Activated gamma-delta T cell treated with anti-CD3 and anti-CD28 coated beads, Interleukin-2, amount 50 U/mL, for 16 hours (primary cell): ENCODE results near the gene NCOA7.
"Not testable (repeated sequence)": the region's sequence is repeated elsewhere in the genome, so short reads cannot be mapped to it uniquely, and the experiment has no call there.

Experiments used
- DNase-seq: peaks from one replicate; pipeline ENCODE4 v3.0.0-alpha.2; 2020; ENCODE audit warnings: low read depth

The NCOA7 gene

GRCh38 chr6:125835221-125835744, 44.5 kb downstream of the NCOA7 start:
- no peak for DNase-seq

DNA sequence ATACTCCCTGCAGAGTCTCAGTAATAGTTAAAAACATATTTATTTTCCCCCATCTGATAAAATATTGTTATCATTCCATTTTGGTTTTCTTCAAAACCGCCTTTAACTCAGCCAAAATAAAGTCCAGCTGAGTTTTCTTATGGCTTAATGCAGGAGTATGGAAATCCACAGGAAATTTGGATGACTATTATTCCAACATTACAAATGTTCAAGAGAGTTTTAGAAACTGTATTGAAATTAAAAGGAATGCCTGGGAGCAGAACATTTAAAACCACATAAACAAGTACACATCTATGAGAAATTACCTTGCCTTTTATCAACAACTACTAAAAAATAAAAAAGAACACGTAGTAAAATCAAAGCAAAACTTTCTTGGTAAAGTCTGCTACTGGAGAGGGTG, 45.7 kb downstream of the NCOA7 start:
- no peak for DNase-seq

GRCh38 chr6:125839471-125839870, 48.7 kb downstream of the NCOA7 start:
- DNase-seq: no peak

DNA sequence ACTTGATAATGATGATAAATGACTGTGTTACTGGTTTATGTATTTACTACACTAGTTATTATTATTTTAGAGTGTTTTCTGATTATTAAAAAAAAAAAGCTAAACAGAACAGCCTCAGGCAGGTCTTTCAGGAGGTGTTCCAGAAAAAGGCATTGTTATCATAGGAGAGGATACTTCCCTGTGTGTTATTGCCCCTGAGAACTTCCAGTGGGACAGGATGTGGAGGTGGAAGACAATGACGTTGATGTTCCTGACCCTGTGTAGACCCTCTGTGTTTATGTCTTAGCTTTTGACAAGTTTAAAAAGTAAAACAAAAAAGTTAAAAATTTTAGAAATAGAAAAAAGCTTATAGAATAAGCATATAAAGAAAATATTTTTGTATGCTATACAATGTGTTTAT, 49.1 kb downstream of the NCOA7 start:
- no peak for DNase-seq

DNA sequence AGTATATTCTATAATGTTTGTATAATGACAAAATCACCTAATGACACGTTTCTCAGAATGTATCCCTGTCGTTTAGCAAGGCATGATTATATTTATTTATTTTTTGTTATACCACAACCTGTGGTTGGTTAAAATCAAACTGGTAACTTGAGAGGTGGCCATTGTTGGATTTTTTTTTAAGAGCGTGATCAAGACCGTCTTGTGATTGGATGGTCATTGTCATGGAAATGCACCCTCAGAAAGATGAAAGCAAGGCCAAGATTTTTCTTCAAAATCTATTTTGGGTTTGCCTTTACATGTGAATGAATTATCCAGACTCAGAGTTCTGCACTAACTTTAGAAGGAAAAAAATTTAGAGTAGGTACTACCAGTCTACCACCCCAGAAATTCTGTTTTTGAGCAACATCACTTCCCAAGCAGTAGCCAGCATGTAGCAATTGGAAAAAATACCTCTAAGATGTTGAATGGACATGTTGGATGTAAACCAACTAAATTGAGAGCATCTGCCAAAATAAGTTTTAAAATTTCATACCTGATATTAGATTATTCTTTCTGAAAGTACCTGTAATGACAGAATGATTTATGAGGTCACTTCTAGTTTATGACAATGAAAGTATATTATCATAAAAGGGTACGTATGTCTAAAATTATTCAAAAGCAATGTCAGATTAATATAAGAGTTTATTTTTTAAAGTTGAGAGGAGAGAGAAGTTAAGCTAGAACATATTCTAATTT, 50.8 kb downstream of the NCOA7 start:
- DNase-seq: no peak

DNA sequence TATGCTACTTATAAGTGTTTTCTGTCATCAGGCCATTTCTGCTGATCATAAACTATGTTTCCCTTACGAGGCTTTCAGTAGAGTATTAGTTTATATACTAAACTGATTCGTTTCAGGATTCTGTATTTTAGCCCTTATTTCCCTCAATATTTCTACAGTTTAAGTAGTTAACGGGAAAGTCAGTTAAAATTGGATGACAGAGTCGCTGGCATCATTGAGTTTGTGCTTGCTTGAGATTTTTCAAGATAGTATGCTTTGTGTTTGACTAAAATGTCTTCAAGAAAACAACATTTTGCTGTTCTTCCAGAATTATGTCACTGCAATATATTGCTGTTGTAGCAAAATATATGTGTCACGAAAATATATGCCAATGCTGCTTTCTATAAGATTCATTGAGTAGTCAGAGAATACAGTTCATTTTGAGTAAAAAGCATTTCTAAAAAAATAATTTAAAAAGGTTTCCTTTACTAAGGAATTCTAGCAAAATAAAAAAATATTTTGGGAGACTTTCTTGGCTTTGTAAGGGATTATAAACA, 51.4 kb downstream of the NCOA7 start:
- DNase-seq: no peak

DNA sequence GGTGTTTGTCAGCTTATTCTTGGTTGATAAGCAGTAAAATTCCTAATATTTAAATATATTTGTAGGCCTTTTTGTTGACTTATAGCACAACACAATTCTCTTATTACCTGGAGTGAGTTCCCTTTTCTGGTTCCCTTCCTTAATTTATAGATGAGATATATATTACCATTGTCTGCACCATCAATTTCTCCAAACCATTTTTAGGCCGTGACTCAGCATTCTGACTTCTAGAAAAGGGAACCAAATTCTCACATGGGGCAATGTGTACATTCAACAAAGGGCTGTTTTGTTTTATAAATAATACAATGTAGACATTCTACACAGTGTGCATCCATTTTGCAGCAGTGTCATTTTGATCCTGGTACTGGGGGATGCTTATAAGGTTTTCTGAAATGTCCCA, 52.8 kb downstream of the NCOA7 start:
- no peak for DNase-seq

DNA sequence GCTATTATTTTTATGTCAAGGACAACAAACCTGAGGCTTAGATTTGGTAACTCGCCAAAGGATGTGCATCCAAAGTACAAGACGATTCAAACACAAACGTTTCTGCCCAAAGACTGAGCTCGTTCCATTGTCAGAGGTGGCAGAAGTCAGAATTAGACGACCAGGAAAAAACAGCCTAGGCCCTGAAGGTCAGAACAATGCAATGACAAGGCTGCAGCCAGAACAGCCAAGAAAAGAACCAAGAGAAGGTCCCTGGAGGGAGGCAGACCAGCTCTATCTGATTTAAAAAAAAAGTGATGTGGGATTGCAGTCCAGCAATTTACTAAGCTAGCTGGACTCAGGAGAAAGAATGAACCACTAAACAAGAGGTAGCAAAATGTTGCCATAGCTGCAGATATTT, 54.2 kb downstream of the NCOA7 start:
- no peak for DNase-seq

DNA sequence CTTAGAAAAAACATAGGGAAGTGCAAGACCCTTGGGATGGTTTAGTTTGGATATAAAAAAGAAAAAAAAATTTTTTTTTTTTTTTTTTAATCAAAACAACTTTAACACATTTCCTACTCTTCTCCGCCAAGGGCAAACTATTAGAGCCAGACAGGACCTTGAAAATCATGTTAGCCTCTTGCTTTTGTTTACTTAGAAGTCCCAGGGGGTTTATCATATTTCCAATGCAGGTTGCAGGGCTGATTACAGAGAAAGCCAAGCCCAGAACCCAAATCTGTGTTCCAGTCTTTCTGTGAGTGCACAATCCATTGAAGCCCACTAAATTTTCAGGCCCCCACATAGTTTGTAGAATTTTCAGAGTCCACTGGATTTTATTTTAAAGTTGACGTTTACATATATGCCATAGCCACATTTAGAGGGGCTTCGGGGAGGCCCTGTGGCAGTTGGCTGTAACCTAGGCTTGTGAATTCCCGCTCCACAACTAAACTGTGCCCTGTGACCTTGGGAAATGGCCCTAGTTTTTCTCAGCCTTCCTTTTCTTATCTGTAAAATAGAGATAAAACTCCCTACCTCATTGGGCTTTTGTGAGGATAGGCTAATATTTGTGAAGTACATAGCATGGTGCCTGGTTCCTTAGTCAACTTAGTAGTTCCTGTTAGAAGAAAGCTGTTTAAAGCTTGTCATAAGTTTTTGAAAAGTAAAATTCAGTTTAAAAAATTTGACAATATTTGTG, 55.7 kb downstream of the NCOA7 start:
- no peak for DNase-seq

DNA sequence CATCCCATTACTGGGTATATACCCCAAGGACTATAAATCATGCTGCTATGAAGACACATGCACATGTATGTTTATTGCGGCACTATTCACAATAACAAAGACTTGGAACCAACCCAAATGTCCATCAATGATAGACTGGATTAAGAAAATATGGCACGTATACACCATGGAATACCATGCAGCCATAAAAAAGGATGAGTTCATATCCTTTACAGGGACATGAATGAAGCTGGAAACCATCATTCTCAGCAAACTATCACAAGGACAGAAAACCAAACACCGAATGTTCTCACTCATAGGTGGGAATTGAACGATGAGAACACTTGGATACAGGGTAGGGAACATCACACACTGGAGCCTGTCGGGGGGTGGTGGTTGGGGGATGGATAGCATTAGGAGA, 57.5 kb downstream of the NCOA7 start:
- not testable (repeated sequence) for DNase-seq

DNA sequence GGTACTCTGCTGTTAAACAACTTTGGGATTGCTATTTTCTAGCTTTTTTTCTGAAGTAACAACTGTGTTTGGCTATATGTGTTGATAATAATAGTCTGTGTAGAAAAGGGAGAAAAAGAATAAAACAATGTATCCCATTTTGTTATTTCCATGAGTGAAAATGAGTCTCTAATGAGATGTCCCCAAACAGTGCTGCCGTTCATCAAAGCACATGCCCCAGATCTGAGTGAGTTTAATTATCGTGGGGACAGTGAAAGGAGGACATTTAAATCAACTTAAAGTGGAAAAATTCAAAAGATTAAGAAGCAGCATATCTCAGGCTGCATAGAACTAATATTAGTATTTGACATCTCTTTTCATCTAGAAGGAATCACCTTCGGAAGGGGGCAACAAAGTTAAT, 59.6 kb downstream of the NCOA7 start:
- no peak for DNase-seq

- no peak for DNase-seq
These were observed 61.8 kb downstream of the NCOA7 start for GRCh38 chr6:125852587-125852986.

GRCh38 chr6:125853168-125853567, 62.4 kb downstream of the NCOA7 start:
- no peak for DNase-seq

DNA sequence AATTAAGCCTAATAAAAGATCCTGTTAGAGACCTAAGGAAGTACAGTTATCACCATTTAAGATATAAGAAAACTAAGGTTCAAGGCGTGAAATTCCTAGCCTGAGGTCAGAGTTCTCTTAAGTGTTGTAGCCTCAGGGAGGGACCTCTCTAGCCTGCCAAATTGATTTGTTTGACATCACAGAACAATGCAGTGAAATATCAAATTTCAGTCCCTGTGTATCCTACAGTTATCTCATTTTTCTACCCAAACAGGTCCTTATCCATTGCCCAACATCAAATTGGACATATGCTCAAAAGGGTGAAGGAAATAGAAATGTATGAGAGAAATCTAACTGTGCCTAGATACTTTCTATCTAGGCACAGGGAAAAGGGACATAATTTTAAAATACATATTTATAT, 63.0 kb downstream of the NCOA7 start:
- DNase-seq: no peak

GRCh38 chr6:125854355-125854754, 63.6 kb downstream of the NCOA7 start:
- no peak for DNase-seq

DNA sequence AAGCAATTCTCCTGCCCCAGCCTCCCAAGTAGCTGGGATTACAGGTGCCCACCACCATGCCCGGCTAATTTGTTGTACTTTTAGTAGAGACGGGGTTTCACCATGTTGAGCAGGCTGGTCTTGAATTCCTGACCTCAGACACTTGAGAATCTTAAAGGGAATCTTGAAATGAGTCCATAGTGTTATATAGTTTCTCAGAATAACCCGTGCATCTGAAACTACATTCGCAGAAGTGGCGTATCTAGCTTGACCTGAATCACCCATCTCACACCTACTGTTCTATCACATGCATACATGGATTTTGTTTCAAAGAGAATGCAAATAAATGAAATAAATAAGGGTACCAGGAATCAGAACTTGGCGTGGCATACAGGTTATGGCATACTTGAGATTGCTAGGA, 65.0 kb downstream of the NCOA7 start:
- DNase-seq: no peak

DNA sequence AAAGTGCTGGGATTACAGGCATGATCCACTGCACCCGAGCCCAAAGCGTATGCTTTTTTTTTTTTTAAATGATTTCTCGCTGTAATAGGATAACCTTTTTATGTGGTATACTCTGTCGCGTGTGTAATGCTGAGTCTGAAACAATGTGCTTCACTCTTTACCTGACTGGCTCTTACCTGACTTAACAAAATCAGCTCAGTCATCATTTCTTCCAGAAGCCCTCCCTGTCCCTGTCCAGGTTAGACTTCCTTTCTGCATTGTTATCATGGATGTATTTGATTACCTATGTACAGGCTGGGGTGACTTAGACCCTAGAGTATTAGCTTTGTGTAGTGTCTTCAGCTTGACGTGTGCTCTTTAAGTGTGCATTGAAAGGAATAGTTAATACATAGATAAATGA, 67.1 kb downstream of the NCOA7 start:
- DNase-seq: no peak

DNA sequence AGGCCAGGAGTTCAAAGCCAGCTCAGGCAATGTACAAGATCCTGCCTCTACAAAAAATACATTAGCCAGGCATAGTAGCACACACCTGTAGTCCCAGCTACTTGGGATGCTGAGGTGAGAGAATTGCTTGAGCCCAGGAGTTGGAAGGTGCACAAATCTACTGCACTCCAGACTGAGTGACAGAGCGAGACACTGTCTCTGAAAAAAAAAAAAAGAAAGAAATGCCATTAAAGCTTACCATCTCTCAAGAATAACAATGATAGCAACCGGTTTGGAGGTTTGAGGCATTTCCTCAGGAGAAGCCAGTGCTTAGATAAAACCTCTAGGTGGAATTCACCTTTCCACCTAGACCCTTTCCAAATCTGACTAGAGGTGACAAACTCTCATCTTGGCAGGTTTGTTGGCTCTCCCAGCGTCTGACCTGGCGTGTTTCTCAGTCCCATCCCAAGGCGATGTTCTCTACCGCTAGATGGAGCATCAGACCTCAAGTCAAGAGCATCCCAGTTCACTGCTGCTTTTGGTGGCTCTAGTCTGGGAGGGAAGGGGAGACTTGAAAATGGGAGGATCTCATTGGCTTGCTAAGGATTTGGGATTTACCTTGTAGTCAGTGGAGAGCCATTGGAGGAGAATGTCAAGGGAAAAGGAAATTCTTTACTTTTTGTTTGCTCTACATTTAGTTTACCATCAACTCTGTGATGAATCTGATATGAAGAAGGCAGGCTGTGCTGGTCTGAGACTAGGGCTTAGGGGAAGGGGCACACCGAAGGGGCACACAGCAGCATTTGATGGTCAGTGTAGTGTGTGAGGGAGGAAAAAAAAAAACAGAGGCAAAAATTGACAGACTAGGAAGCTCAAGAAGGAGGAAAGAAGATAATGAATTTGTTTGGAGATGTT, 67.9 kb downstream of the NCOA7 start:
- no peak for DNase-seq

GRCh38 chr6:125859727-125860126, 69.0 kb downstream of the NCOA7 start:
- no peak for DNase-seq

DNA sequence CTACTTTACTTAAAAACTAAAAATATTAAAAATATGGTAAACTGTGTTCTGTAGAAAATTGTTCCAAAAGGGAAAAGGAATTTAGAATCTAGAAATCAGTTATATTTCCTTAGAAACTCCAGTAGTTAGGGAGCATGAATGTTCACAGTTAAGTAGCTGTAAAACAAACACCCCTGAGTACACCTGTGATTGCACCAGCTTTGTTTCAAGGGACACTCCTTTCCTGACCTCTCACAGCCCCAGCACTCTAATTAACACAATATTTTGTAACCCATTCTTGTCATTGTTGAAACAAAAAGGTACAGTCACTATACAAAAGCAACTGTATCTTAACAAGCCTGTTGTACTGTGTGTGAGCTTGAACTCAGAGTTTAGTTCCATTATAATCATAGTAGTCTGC, 72.3 kb downstream of the NCOA7 start:
- no peak for DNase-seq

- DNase-seq: no peak
These were observed 74.3 kb downstream of the NCOA7 start for GRCh38 chr6:125865015-125865414.

DNA sequence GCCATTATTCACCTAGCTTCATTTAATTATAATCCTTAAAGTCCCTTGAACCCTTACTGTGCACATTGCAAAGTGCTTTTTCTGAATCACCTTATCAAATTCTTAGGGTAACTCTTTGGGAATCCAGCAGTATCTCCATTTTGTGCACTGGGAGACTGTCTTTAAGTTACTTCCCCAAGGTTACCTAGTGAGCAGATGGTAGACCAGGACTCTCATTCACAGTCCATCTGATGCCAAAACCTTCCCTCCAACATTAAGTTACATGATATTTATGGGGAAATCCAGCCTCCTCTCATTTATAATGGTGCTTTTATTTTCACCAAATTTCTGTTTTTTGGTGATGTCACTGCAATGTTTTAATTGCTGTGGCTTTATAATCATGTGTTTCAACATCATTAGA, 75.7 kb downstream of the NCOA7 start:
- no peak for DNase-seq
